Keratinocyte (primary cell): ENCODE results near the gene SLC25A39. TPM values are rescaled to one million over a fixed set of nuclear protein-coding genes. Genes with fewer than 3 reads are reported as not detected.

Experiments used
- DNase-seq: peaks from one replicate; pipeline ENCODE4 v3.0.0-alpha.2; 2011; ENCODE audit warnings: low read depth, missing footprints, low spot score
- FAIRE-seq: peaks from 2 replicates; lab custom pipeline; 2011; peaks lifted over from hg19 to GRCh38; lab: Jason Lieb, UNC
- H2AFZ ChIP-seq: 2 replicates; pipeline ENCODE4 v1.6.0; 2012; ENCODE audit warnings: low read length, control low read depth, inconsistent platforms; ENCODE audit not compliant: control insufficient read depth
- H3K27ac ChIP-seq: 2 replicates; pipeline ENCODE4 v1.5.1; 2011; ENCODE audit warnings: low read length; ENCODE audit not compliant: control insufficient read depth, insufficient read depth
- H3K27me3 ChIP-seq: 3 replicates; pipeline ENCODE4 v1.6.0; 2011; ENCODE audit warnings: low read length; ENCODE audit not compliant: control insufficient read depth, insufficient read depth; ENCODE audit errors: extremely low read depth
- H3K36me3 ChIP-seq, 2 experiments: 2 replicates in 1 of 2; 3 replicates in 1 of 2; pipeline ENCODE4 v1.5.1; 2011; ENCODE audit warnings: low read length in 2 of 2, mild to moderate bottlenecking in 1 of 2; ENCODE audit not compliant: control insufficient read depth in 2 of 2, insufficient read depth in 2 of 2; ENCODE audit errors: extremely low read depth in 1 of 2
- H3K4me1 ChIP-seq: 3 replicates; pipeline ENCODE4 v1.5.1; 2011; ENCODE audit warnings: low read length; ENCODE audit not compliant: control insufficient read depth, insufficient read depth; ENCODE audit errors: extremely low read depth
- H3K4me2 ChIP-seq: 3 replicates; pipeline ENCODE4 v1.6.0; 2011; ENCODE audit warnings: low read depth, low read length; ENCODE audit not compliant: control insufficient read depth, insufficient read depth; ENCODE audit errors: extremely low read depth
- H3K4me3 ChIP-seq, 3 experiments: fragments of 200-600 bp in 1 of 3; sonication (generic) in 1 of 3; 2 replicates in 2 of 3; 3 replicates in 1 of 3; pipeline ENCODE4 v1.5.1; 2011 to 2016; ENCODE audit warnings: low read length in 3 of 3, mild to moderate bottlenecking in 3 of 3, control low read depth in 2 of 3, inconsistent platforms in 1 of 3, low read depth in 1 of 3, mixed read lengths in 1 of 3, mixed run types in 1 of 3, moderate library complexity in 1 of 3; ENCODE audit not compliant: control insufficient read depth in 2 of 3, insufficient read depth in 2 of 3; ENCODE audit errors: extremely low read depth in 1 of 3
- H3K79me2 ChIP-seq: 2 replicates; pipeline ENCODE4 v1.6.0; 2012; ENCODE audit warnings: low read length; ENCODE audit not compliant: control insufficient read depth, insufficient read depth
- H3K9ac ChIP-seq: 3 replicates; pipeline ENCODE4 v1.6.0; 2011; ENCODE audit warnings: low read length; ENCODE audit not compliant: control insufficient read depth, insufficient read depth; ENCODE audit errors: extremely low read depth
- H3K9me1 ChIP-seq: 3 replicates; pipeline ENCODE4 v1.6.0; 2011; ENCODE audit warnings: low read length; ENCODE audit not compliant: control insufficient read depth, insufficient read depth; ENCODE audit errors: extremely low read depth
- H3K9me3 ChIP-seq: 2 replicates; pipeline ENCODE4 v1.5.1; 2012; ENCODE audit warnings: low read depth, low read length; ENCODE audit not compliant: control insufficient read depth
- H4K20me1 ChIP-seq: 3 replicates; pipeline ENCODE4 v1.6.0; 2011; ENCODE audit warnings: low read length; ENCODE audit not compliant: control insufficient read depth, insufficient read depth; ENCODE audit errors: extremely low read depth
- CTCF ChIP-seq, 3 experiments: IDR thresholded peaks in 1 of 3; conservative IDR thresholded peaks in 1 of 3; optimal IDR thresholded peaks in 1 of 3; 2 replicates in 2 of 3; 3 replicates in 1 of 3; pipeline versions ENCODE3 to v1.5.1; 2011; ENCODE audit warnings: low read length in 3 of 3, mild to moderate bottlenecking in 3 of 3, moderate library complexity in 2 of 3, control low read depth in 1 of 3, inconsistent platforms in 1 of 3; ENCODE audit not compliant: insufficient read depth in 2 of 3; ENCODE audit errors: extremely low read depth in 1 of 3
- EZH2 ChIP-seq: IDR thresholded peaks from one replicate; pipeline ENCODE4 v1.6.1; 2012; ENCODE audit warnings: inconsistent platforms, mild to moderate bottlenecking, low read length, moderate library complexity
- dilution Hi-C: fragments of 300-500 bp; cut with MboI; formaldehyde crosslinking; loops from one replicate; pipeline ENCODE4 v1.7.0; 2020; ENCODE audit warnings: low sequenced_read_pairs; ENCODE audit not compliant: extremely low pct_ligation_motif_present
- polyA plus RNA-seq, 5 experiments: library from polyadenylated mRNA; depleted of rRNA in 3 of 5; stranded (reverse) in 3 of 5; stranded (forward) in 1 of 5; unstranded in 1 of 5; fragments of >200 nt; gene quantifications; 1 replicate in 1 of 5; 2 replicates in 3 of 5; 3 replicates in 1 of 5; pipeline versions ENCODE4 v1.2.1 to v1.2.3, GENCODE V29; 2011 to 2012; ENCODE audit warnings: missing spikeins in 2 of 5, low read depth in 1 of 5, low replicate concordance in 1 of 5

The SLC25A39 gene
- polyA plus RNA-seq, 1 donor (not counting 4 experiments of a cell fraction or from before 2014, with no cell fraction given), result 108 TPM

- H3K9ac ChIP-seq, result no peak overlapping the region
- H3K4me2 ChIP-seq, result no peak overlapping the region
- no peak overlapping the region for H3K4me3 ChIP-seq
- H2AFZ ChIP-seq, result no peak overlapping the region
- TF ChIP-seq EZH2 (no peak), CTCF (optimal IDR thresholded peaks at IDR 0.05 in 1 of 3, IDR thresholded peaks at IDR 0.05 in 1 of 3, conservative IDR thresholded peaks at IDR 0.05 in 1 of 3; ENCODE audit: extremely low read depth in 1 of 3, insufficient read depth in 2 of 3, low read length in 3 of 3) (no peak)
- FAIRE-seq (no peak), DNase-seq (no peak)
- no peaks in the 10 kb centered on the region for H3K79me2 ChIP-seq
- no peaks in the 10 kb centered on the region for H4K20me1 ChIP-seq
- no peaks in the 10 kb centered on the region for H3K4me1 ChIP-seq
- no peak overlapping the region for H3K27ac ChIP-seq
- H3K27me3 ChIP-seq, result no peaks in the 10 kb centered on the region
- dilution Hi-C loops, result no loop called here
- H3K9me3 ChIP-seq, result no peaks in the 10 kb centered on the region
- H3K36me3 ChIP-seq, result no peaks in the 10 kb centered on the region
- H3K9me1 ChIP-seq, result no peaks in the 10 kb centered on the region
Measured at GRCh38 chr17:44277976-44278375, 46.6 kb downstream of the SLC25A39 start.

DNA sequence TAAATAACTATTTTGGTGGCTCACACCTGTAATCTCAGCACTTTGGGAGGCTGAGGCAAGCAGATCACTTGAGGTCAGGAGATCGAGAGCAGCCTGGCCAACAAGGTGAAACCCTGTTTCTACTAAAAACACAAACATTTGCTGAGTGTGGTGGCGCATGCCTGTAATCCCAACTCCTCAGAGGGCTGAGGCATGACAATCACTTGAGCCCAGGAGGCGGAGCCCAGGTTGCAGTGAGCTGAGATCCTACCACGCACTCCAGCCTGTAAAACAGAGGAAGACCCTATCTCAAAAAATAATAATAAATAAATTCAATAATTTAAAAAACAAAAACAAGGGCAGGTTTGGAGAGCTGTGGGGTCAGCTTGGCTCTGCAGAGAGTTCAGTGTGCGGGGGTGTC is 51.0 kb downstream of the SLC25A39 start:
- H3K4me2 ChIP-seq, result no peak overlapping the region
- no peaks in the 10 kb centered on the region for H3K9me3 ChIP-seq
- H3K4me3 ChIP-seq, result no peak overlapping the region
- DNase-seq, result no peak
- no peak for FAIRE-seq
- no peak overlapping the region for H2AFZ ChIP-seq
- H3K27ac ChIP-seq, result no peak overlapping the region
- no peaks in the 10 kb centered on the region for H3K36me3 ChIP-seq
- no peak overlapping the region for H3K9ac ChIP-seq
- dilution Hi-C loops, result no loop called here
- H4K20me1 ChIP-seq, result no peaks in the 10 kb centered on the region
- no peaks in the 10 kb centered on the region for H3K4me1 ChIP-seq
- H3K9me1 ChIP-seq, result no peaks in the 10 kb centered on the region
- TF ChIP-seq EZH2, result no peak
- TF ChIP-seq CTCF (optimal IDR thresholded peaks at IDR 0.05 in 1 of 3, IDR thresholded peaks at IDR 0.05 in 1 of 3, conservative IDR thresholded peaks at IDR 0.05 in 1 of 3; ENCODE audit: extremely low read depth in 1 of 3, insufficient read depth in 2 of 3, low read length in 3 of 3), result no peak
- H3K27me3 ChIP-seq, result peaks cover 4% of the 10 kb centered on the region
- no peaks in the 10 kb centered on the region for H3K79me2 ChIP-seq
